Ovary (tissue), 9 donors: Measurements from ENCODE around the gene KMT2A. TPM values are rescaled to one million over a fixed set of nuclear protein-coding genes. Genes with fewer than 3 reads are reported as not detected.
"Not testable (repeated sequence)": the region's sequence is repeated elsewhere in the genome, so short reads cannot be mapped to it uniquely, and the experiment has no call there.

Source experiments
- DNase-seq, 5 donors: peaks; one replicate each; pipeline ENCODE4 v3.0.0-alpha.2; 2019 to 2020
- H3K27ac ChIP-seq, 2 donors: fragments of 200-600 bp; one replicate each; pipeline versions ENCODE4 v1.5.1 to v1.8.0; 2019 to 2022
- H3K27me3 ChIP-seq: fragments of 200-600 bp; one replicate; pipeline ENCODE4 v1.8.0; 2022
- H3K36me3 ChIP-seq: fragments of 200-600 bp; sonication (generic); one replicate; pipeline ENCODE4 v1.5.1; 2019
- H3K4me1 ChIP-seq: one replicate; pipeline ENCODE4 v1.8.1; 2013; ENCODE audit warnings: mild to moderate bottlenecking, moderate library complexity; ENCODE audit not compliant: insufficient read depth
- H3K4me3 ChIP-seq: fragments of 200-600 bp; sonication (generic); one replicate; pipeline ENCODE4 v1.5.1; 2017
- H3K9me3 ChIP-seq, 2 donors: fragments of 200-600 bp in 1 of 2; sonication (generic) in 1 of 2; one replicate each; pipeline versions ENCODE4 v1.5.1 to v1.8.1; 2013 to 2019; ENCODE audit warnings: mild to moderate bottlenecking in 1 of 2, moderate library complexity in 1 of 2
- EP300 ChIP-seq: sonication (generic); formaldehyde crosslinking; IDR thresholded peaks from one replicate; pipeline ENCODE4 v1.6.1; 2017; ENCODE audit warnings: antibody characterized with exemption
- POLR2A ChIP-seq: fragments of 450-650 bp; IDR thresholded peaks from one replicate; pipeline ENCODE4 v1.6.1; 2017; ENCODE audit warnings: antibody characterized with exemption, mild to moderate bottlenecking, moderate library complexity
- WGBS, 3 donors: extraction: QIAGEN DNeasy Blood & Tissue Kit in 1 of 3; methylation state at CpG; one replicate each; pipeline versions ENCODE4 v1.1.5 to v1.1.7; 2013 to 2017; 5-methylcytosine and 5-hydroxymethylcytosine counted together
- intact Hi-C, 4 donors: fragments of 100-400 bp; cut with DNase I; formaldehyde crosslinking; loops; one replicate each; pipeline versions ENCODE4 v1.11.0 to v1.15.1; 2022 to 2023
- polyA plus RNA-seq, 2 donors: library from polyadenylated mRNA; stranded (reverse); fragments of 200-250 nt in 1 of 2; fragments of 350-450 nt in 1 of 2; fragmentation: Illumina TruSeq in 1 of 2; extraction: RNeasy Lipid Tissue Mini Kit (QIAGEN cat#74804) in 1 of 2; gene quantifications; one replicate each; pipeline ENCODE4 v1.2.3, GENCODE V29; 2013 to 2014
- total RNA-seq, 7 donors: library from RNA; depleted of rRNA in 2 of 7; stranded (reverse); fragments of >200 nt in 2 of 7; fragmentation: NEBNext Ultra II Directional in 3 of 7; extraction: Animal tissue kit (Norgen Biotek cat#: 25700) in 3 of 7; gene quantifications; one replicate each; pipeline versions ENCODE4 v1.1.0 to v1.2.4, GENCODE V29; 2016 to 2023
- TF ChIP-seq, protein P1 (sequence below), 3 donors: fragments of 450-650 bp in 2 of 3; fragments of 200-600 bp in 1 of 3; IDR thresholded peaks; one replicate each; pipeline versions ENCODE4 v1.5.1 to v1.8.0; 2016 to 2022; ENCODE audit warnings: antibody characterized with exemption in 3 of 3, mild to moderate bottlenecking in 1 of 3
- donor health status: DM: no; HTN: no; CAD: no; lungs with moderate emphysema.
- donor health status: DM: no; HTN: no; CAD: no.
- donor health status: Bipolar disorder and iron deficiency.
- donor health status: DM: yes; HTN: yes; CAD: no.
- donor health status: DM: no; HTN: no; CAD: no.
- donor health status: DM: yes; HTN: yes; CAD: no.

Gene KMT2A
- total and polyA plus RNA-seq, 9 donors, result 25.8 to 107 (median 74.7) TPM

DNA sequence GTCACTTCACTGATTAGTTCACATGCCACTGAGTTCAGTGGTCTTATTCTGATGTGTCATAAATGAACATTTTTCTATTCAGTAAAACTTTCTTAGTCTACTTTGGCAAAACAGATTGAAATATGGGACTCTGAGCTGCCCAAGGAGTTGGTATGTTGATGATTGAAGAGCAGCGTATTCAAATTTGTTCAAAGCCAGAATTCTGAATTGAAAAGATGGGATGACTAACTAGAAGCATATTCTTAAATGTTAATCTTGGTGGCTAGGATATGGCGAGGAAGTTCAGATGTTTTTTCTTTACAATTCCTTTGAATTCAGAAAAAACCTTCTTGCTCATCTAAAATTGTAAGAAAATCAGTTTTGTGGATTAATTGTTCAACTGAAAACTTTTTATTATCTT, 34.7 kb downstream of the KMT2A start:
- no peak for DNase-seq
- WGBS, 3 donors, result 93 to 96% (median 96%) methylated on average over 2 of the region's 2 CpGs
- H3K4me1 ChIP-seq, result peaks cover 2% of the 10 kb centered on the region
- no peak for TF ChIP-seq EP300
- TF ChIP-seq, protein P1, sequence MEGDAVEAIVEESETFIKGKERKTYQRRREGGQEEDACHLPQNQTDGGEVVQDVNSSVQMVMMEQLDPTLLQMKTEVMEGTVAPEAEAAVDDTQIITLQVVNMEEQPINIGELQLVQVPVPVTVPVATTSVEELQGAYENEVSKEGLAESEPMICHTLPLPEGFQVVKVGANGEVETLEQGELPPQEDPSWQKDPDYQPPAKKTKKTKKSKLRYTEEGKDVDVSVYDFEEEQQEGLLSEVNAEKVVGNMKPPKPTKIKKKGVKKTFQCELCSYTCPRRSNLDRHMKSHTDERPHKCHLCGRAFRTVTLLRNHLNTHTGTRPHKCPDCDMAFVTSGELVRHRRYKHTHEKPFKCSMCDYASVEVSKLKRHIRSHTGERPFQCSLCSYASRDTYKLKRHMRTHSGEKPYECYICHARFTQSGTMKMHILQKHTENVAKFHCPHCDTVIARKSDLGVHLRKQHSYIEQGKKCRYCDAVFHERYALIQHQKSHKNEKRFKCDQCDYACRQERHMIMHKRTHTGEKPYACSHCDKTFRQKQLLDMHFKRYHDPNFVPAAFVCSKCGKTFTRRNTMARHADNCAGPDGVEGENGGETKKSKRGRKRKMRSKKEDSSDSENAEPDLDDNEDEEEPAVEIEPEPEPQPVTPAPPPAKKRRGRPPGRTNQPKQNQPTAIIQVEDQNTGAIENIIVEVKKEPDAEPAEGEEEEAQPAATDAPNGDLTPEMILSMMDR (IDR thresholded peaks at IDR 0.05), result no peak
- TF ChIP-seq POLR2A, result no peak
- intact Hi-C loops, result no loop called here
- H3K4me3 ChIP-seq, result no peak overlapping the region
- no peaks in the 10 kb centered on the region for H3K9me3 ChIP-seq
- no peaks in the 10 kb centered on the region for H3K27me3 ChIP-seq
- H3K36me3 ChIP-seq, result no peaks in the 10 kb centered on the region
- H3K27ac ChIP-seq, result no peak overlapping the region

DNA sequence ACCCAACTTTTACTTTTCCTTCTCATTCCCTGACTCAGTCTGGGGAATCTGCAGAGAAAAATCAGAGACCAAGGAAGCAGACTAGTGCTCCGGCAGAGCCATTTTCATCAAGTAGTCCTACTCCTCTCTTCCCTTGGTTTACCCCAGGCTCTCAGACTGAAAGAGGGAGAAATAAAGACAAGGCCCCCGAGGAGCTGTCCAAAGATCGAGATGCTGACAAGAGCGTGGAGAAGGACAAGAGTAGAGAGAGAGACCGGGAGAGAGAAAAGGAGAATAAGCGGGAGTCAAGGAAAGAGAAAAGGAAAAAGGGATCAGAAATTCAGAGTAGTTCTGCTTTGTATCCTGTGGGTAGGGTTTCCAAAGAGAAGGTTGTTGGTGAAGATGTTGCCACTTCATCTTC, 37.2 kb downstream of the KMT2A start:
- no peaks in the 10 kb centered on the region for H3K36me3 ChIP-seq
- intact Hi-C loops, result no loop called here
- no peak overlapping the region for H3K27ac ChIP-seq
- H3K4me3 ChIP-seq, result no peak overlapping the region
- 94 to 96% (median 96%) methylated on average over 6 of the region's 6 CpGs for WGBS, 3 donors
- TF ChIP-seq, protein P1 (IDR thresholded peaks at IDR 0.05), result no peak
- TF ChIP-seq POLR2A, result no peak
- TF ChIP-seq EP300, result no peak
- DNase-seq, result no peak
- peaks cover 1% of the 10 kb centered on the region for H3K4me1 ChIP-seq
- H3K27me3 ChIP-seq, result no peaks in the 10 kb centered on the region
- H3K9me3 ChIP-seq, result no peaks in the 10 kb centered on the region

DNA sequence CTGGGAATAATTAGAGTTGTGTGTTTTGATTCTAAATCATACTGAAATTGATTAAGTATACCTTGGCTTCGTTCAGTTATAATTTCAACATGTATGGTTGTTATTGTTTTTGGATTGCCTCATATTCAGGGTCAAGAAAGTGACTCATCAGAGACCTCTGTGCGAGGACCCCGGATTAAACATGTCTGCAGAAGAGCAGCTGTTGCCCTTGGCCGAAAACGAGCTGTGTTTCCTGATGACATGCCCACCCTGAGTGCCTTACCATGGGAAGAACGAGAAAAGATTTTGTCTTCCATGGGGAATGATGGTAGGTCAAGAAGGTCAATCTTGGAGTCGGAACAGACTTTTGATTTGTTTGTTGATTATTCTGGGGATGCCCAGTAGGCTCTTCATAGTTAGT, 40.4 kb downstream of the KMT2A start:
- peaks cover 1% of the 10 kb centered on the region for H3K4me1 ChIP-seq
- no peak overlapping the region for H3K4me3 ChIP-seq
- TF ChIP-seq, protein P1 (IDR thresholded peaks at IDR 0.05), result no peak
- TF ChIP-seq EP300, result no peak
- no peaks in the 10 kb centered on the region for H3K27me3 ChIP-seq
- intact Hi-C loops, result no loop called here
- H3K9me3 ChIP-seq, result no peaks in the 10 kb centered on the region
- 10 to 35% (median 17%) methylated on average over 7 of the region's 7 CpGs for WGBS, 3 donors
- no peak for DNase-seq
- H3K36me3 ChIP-seq, result no peaks in the 10 kb centered on the region
- no peak overlapping the region for H3K27ac ChIP-seq

DNA sequence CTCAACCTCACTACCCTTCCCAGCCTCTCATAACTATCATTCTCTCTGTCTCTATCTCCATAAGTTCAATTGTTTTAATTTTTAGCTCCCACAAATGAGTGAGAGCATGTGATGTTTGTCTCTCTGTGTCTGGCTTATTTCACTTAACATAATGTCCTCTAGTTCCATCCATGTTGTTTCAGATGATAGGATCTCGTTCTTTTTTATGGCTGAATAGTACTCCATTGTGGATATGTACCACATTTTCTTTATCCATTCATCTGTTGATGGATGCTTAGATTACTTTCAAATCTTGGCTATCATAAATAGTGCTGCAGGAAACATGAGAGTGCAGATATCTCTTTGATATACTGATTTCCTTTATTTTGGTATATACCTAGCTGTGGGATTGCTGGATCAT, 44.9 kb downstream of the KMT2A start:
- not testable (repeated sequence) for DNase-seq, H3K4me3 ChIP-seq, H3K27me3 ChIP-seq, H3K36me3 ChIP-seq, H3K4me1 ChIP-seq, H3K9me3 ChIP-seq, H3K27ac ChIP-seq
- 96 to 97% (median 97%) methylated on average over 1 of the region's 1 CpG for WGBS, 3 donors
- intact Hi-C loops, result loop anchor here in 2 of 4 donors (10.0 kb wide), 2 partner anchors 76 to 336 kb away; partner anchors contain the start of gene ATP5MG (in 1 of the 2)

DNA sequence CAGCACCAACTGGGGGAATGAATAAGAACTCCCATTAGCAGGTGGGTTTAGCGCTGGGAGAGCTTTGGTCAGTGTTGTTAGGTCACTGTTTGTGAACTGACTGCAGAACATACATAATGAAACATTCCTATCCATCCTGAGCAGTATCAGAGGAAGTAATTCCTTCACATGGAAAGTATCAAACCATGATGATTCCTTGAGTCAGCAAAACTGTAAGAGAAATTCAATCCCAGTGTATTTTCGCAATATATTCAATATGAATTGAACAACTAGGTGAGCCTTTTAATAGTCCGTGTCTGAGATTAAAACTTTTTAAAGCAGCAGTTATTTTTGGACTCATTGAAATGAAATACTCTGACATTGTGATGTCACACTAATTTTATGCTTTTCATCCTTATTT, 48.1 kb downstream of the KMT2A start:
- no peaks in the 10 kb centered on the region for H3K36me3 ChIP-seq
- no peak overlapping the region for H3K27ac ChIP-seq
- no peaks in the 10 kb centered on the region for H3K4me1 ChIP-seq
- TF ChIP-seq POLR2A (no peak), EP300 (no peak)
- TF ChIP-seq, protein P1 (IDR thresholded peaks at IDR 0.05), result no peak
- intact Hi-C loops, result loop anchor here in 2 of 4 donors (10.0 kb wide), 2 partner anchors 80 to 340 kb away; partner anchors contain the start of gene ATP5MG (in 1 of the 2)
- whole genome bisulfite sequencing, 3 donors, result 91 to 95% (median 92%) methylated on average over 3 of the region's 3 CpGs
- DNase-seq, result no peak
- no peaks in the 10 kb centered on the region for H3K27me3 ChIP-seq
- H3K4me3 ChIP-seq, result no peak overlapping the region
- no peaks in the 10 kb centered on the region for H3K9me3 ChIP-seq
